AG04450 (cell line): ENCODE measurements around the gene SH3GLB2. TPM values are rescaled to one million over a fixed set of nuclear protein-coding genes. Genes with fewer than 3 reads are reported as not detected.

ENCODE experiments used
- CTCF ChIA-PET: fragments of 300-600, 350-600 bp; formaldehyde crosslinking; extraction: SDS; loops from one replicate; lab custom pipeline; 2022; ENCODE audit warnings: antibody characterized with exemption, inconsistent platforms; lab: Charles Lee
- POLR2A ChIA-PET: fragments of 350-600 bp; formaldehyde crosslinking; extraction: SDS; loops from one replicate; lab custom pipeline; 2021; ENCODE audit warnings: antibody characterized with exemption, inconsistent platforms; lab: Yijun Ruan, JAX
- DNase-seq: peaks from one replicate; pipeline ENCODE4 v3.0.0-alpha.2; 2011; ENCODE audit warnings: low read depth, low spot score
- H3K27ac ChIP-seq: one replicate; pipeline ENCODE4 v1.5.1; 2012; ENCODE audit warnings: low read depth, low read length, control low read depth
- H3K27me3 ChIP-seq: one replicate; pipeline ENCODE4 v1.6.0; 2012; ENCODE audit warnings: low read length; ENCODE audit not compliant: control insufficient read depth, insufficient read depth
- H3K4me3 ChIP-seq: 2 replicates; pipeline ENCODE4 v1.5.1; 2011; ENCODE audit warnings: mild to moderate bottlenecking, low read depth, low read length, control low read depth
- H3K9me3 ChIP-seq: 2 replicates; pipeline ENCODE4 v1.5.1; 2012; ENCODE audit warnings: low read length; ENCODE audit not compliant: control insufficient read depth, insufficient read depth
- polyA plus RNA-seq: library from polyadenylated mRNA; depleted of rRNA; stranded (reverse); fragments of >200 nt; gene quantifications from 2 replicates; pipeline ENCODE4 v1.2.3, GENCODE V29; 2011
- TF ChIP-seq, protein P1 (sequence below): IDR thresholded peaks from 2 replicates; pipeline ENCODE4 v1.5.1; 2011; ENCODE audit warnings: low read depth, low read length, control low read depth, inconsistent platforms

Gene SH3GLB2
- polyA plus RNA-seq, 1 experiment = 29.3 TPM

DNA sequence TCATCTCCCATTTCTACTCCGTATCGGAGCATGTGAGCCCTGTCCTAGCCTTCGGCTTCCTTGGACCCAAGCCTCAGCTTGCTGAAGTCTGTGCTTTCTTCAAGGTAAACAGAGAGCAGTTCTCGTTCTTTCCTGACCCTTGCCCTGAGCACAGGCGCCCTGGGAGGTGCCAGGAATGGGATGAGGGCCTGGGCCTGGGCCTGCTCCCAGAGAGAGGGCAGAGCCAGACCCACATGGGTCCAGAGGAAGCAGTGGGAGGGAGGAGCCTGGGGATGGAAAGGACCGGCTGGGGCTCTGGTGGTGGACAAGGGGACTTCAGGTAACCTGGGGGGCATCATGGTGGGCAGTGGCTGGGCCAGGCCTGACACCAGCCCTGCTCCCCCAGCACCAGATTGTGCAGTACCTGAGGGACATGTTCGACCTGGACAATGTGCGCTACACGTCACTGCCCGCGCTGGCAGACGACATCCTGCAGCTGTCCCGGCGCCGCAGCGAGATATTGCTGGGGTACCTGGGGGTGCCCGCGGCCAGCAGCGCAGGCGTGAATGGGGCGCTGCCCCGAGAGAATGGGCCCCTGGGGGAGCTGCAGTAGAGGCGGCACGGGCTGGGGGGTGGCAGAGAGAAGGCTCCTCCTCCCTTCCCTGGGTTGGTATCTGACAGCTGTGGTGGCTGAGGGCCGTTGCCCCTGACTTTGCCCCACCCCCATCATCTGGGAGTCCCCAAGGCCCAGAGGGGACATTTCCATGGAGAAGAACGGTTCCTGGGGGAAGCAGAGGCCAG, 41.9 kb upstream of the SH3GLB2 start:
- TF ChIP-seq, protein P1, sequence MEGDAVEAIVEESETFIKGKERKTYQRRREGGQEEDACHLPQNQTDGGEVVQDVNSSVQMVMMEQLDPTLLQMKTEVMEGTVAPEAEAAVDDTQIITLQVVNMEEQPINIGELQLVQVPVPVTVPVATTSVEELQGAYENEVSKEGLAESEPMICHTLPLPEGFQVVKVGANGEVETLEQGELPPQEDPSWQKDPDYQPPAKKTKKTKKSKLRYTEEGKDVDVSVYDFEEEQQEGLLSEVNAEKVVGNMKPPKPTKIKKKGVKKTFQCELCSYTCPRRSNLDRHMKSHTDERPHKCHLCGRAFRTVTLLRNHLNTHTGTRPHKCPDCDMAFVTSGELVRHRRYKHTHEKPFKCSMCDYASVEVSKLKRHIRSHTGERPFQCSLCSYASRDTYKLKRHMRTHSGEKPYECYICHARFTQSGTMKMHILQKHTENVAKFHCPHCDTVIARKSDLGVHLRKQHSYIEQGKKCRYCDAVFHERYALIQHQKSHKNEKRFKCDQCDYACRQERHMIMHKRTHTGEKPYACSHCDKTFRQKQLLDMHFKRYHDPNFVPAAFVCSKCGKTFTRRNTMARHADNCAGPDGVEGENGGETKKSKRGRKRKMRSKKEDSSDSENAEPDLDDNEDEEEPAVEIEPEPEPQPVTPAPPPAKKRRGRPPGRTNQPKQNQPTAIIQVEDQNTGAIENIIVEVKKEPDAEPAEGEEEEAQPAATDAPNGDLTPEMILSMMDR = no peak

DNA sequence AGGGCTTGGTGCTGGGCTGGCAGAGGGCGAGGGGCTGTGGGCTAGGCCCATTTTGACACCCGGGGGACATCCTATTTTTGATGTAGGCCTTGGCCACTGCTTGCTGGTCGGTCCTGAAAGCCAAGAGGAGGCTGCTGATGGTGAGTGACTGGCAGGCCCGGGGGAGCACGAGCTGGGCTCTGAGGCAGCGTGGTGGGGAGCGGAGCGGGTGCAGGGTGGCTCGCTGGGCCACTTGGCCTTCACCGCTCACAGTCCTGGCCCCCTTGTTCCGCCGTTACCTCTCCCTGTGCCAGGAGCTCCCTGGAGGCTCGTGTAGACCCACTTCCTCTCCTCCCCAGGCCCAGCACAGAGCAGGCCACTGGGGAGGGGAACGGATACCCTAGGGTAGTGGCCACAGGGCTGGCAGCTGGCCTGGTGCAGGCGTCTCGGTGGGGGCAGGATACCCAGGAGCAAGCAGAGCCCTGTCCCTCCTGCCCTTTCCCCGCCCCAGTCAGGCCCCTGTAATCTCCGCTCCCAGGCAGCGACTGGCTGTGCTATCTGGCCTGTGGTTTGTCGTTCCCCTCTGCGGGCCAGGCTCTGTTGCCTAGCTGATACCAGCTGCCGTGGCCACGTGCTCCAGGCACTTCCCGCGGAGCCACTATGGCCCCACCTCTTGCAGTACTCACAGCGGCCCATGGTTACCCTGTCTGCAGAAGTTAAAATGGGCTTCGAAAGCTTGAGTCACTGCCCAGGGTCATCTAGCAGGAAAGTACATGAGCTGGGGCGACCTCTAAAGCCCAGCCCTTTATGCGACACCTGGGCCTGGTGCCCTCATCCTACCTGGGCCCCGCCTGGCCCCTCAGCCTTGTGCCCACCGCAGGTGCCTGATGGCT, 41.1 kb upstream of the SH3GLB2 start:
- no peak for DNase-seq
- Histone ChIP-seq H3K4me3 (no peak overlapping the region), H3K9me3 (no peaks in the 10 kb centered on the region; the same call in 1 of the 2 replicates), H3K27ac (no peak overlapping the region), H3K27me3 (no peaks in the 10 kb centered on the region)
- ChIA-PET POLR2A (interaction anchor here (0.6 kb wide), 1 partner anchor 239 kb away, joined by 3 read pairs; the partner anchor contains the start of gene SPOUT1), CTCF (no interaction called here)
- TF ChIP-seq, protein P1 = no peak

More for the DNA sequence above, 41.9 kb upstream of the SH3GLB2 start:
- Histone ChIP-seq H3K4me3 (no peak overlapping the region), H3K27me3 (no peaks in the 10 kb centered on the region), H3K9me3 (no peaks in the 10 kb centered on the region; the same call in 1 of the 2 replicates), H3K27ac (no peak overlapping the region)
- DNase-seq = no peak
- CTCF ChIA-PET = no interaction called here
- POLR2A ChIA-PET = no interaction called here

DNA sequence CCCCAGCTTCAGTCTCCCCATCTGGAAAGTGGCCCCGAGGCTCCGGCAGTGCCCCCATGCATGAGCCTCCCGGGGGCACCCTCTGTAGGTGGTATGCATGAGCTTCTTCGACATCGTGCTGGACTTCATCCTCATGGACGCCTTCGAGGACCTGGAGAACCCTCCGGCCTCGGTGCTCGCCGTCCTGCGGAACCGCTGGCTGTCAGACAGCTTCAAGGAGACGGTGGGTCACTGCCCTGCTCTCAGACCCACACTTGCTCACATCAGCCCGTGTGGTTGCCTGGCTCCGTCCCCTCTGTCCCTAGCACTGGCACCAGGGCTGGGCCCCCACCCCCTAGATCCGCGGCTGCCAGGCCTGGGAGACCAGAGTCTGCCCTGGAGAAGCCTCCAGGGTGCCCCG, 40.0 kb upstream of the SH3GLB2 start:
- no peak for DNase-seq
- Histone ChIP-seq H3K4me3 (no peak overlapping the region), H3K27ac (no peak overlapping the region), H3K9me3 (no peaks in the 10 kb centered on the region; the same call in 1 of the 2 replicates), H3K27me3 (no peaks in the 10 kb centered on the region)
- POLR2A ChIA-PET = no interaction called here
- CTCF ChIA-PET = no interaction called here
- TF ChIP-seq, protein P1 = no peak

DNA sequence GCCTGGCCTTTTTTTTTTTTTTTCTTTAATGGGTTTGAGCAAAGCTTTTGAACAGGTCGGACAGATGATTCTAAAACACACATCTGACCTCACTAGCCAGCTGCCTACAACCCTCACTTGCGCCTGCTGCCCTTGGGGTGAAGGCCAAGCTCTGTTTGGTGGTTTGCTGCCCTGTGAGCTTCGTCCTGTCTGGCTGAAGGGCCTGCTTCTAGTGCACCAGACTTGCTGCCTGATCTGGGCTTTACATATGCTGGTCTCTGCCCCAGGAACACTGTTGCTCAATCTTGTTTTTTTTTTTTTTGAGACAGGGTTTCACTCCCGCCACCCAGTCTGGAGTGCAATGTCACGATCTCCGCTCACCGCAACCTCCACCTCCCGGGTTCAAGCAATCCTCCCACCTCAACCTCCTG, 36.4 kb upstream of the SH3GLB2 start:
- no peaks in the 10 kb centered on the region; the same call in 1 of the 2 replicates for H3K9me3 ChIP-seq
- ChIA-PET POLR2A (no interaction called here), CTCF (no interaction called here)
- TF ChIP-seq, protein P1 = no peak
- DNase-seq = no peak
- H3K27me3 ChIP-seq = no peaks in the 10 kb centered on the region
- no peak overlapping the region for H3K27ac ChIP-seq
- no peak overlapping the region for H3K4me3 ChIP-seq

DNA sequence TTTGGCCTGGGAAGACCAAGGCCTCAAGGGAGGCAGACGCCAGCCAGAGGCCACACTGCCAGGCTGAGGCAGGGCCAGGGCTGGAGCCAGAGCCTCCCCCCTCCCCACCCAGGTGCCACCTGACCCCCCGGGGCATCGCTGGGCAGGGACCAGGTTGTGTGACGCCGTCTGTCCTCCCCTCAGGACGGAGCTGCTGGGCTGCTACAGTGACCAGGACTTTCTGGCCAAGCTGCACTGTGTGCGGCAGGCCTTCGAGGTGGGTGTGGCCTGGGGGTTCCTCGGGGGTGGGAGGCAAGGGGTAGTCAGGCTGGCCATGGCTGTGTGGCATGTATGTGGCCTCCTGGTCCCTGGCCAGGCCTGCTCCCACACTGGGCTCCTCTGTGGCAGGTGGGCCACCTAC, 34.9 kb upstream of the SH3GLB2 start:
- POLR2A ChIA-PET = no interaction called here
- no peak overlapping the region for H3K4me3 ChIP-seq
- no peaks in the 10 kb centered on the region; the same call in 1 of the 2 replicates for H3K9me3 ChIP-seq
- H3K27me3 ChIP-seq = no peaks in the 10 kb centered on the region
- H3K27ac ChIP-seq = no peak overlapping the region
- TF ChIP-seq, protein P1 = no peak
- DNase-seq = no peak
- CTCF ChIA-PET = no interaction called here
